ENCODE results near the gene EXOC8.
A peak's percentile ranks its signal among the peaks of the same experiment; 100 is the strongest.
"Not testable (repeated sequence)": the region's sequence is repeated elsewhere in the genome, so short reads cannot be mapped to it uniquely, and the experiment has no call there.

Gene EXOC8

DNA sequence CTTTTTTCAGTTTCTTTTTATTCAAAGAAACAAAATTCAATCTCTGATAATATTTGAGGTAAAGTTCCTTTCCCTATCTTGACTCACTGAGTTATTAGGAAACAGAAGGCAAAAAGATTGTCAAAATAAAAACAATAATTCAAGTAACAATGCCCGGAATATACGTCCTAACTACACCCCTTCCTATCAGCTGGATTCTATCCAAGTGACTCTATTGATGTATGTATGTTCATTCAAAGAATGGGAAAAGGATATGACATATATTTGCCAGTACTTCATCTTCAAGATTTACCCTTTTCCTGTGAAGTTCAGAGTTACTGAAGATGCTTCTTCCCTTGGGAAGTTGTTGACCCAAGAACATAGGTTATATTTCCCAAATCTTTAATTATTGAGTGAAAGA, 14.2 kb upstream of the EXOC8 start:
- no peak for DNase-seq

DNA sequence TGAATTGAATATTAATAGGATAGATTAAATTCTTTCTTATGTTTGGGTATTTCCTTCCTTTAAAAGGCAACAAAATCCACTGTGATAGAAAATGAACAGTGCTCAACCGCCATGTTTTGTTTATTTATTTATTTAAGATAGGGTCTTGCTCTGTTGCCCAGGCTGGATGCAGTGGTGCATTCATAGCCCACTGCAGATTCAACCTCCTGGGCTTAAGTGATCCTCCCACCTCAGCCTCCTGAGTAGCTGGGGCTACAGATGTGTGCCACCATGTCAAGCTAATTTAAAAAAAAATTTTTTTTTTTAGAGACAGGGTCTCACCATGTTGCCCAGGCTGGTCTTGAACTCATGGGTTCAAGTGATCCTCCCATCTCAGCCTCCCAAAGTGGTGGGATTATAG, 11.2 kb upstream of the EXOC8 start:
- DNase-seq: not testable (repeated sequence)

DNA sequence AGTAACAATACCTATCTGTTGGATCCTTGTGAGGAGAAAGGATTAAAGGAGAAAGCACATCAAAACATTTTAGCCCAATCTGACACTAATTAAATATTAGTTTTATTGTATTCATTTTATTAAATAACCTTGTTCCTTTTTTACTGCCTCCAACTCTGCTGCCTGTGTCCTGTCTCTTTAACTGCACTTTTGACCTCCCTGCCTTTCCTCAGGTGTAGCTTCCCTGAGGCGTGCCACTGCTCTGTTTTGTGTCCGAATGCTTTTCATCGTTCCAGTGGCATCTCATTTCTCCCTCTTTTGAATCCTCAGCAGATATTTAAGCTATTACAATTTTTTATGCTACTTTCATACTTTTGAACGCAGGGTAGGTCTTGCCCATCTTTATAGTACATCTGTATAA, 10.8 kb upstream of the EXOC8 start:
- no peak for DNase-seq

DNA sequence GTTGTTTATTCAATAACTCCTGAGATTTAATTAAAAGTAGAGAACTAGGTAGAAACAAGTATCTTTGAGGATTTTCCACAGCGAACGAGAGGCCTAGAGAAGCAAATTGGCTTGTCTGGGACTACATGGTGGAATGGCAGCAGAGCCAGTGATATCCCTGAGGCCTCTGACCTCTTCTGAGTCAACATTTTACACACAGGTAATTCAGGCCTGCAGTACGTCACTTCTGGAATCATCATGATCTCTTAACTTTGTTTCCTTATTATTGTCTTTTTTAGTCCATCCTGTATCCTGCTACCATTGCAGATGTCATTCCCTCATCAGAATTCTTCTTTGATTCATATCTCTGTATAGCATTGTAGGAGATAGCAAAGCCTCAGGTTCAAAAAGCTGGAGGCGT, 10.3 kb upstream of the EXOC8 start:
- no peak for DNase-seq

DNA sequence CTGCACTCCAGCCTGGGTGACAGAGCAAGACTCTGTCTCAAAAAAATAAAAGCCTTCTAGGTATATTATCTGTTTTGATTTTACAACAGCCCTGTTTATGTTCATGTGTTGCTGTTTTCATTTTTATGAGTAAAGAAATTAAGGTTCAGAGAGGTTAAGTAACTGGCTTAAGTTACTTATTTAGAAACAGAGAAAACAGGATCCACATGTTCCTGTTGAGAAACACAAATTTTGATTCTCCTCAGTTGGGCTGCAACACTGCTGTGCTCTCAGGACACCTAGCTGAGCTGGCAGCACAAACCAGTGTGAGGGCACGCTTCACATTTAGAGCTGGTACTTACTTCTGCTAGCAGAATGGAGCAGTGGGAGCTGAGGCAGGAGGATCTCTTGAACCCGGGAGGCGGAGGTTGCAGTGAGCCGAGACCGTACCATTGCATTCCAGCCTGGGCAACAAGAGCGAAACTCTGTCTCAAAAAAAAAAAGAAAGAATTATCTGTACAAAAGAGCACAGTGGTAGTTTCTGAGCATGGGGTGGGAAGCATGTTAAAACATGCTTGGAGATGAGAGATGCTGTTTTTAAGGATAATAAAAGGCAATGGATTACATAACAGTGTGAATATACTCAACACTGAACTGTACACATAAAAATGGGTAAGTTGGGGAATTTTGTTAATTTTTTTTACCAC, 2.8 kb upstream of the EXOC8 start:
- DNase-seq: no peak

DNA sequence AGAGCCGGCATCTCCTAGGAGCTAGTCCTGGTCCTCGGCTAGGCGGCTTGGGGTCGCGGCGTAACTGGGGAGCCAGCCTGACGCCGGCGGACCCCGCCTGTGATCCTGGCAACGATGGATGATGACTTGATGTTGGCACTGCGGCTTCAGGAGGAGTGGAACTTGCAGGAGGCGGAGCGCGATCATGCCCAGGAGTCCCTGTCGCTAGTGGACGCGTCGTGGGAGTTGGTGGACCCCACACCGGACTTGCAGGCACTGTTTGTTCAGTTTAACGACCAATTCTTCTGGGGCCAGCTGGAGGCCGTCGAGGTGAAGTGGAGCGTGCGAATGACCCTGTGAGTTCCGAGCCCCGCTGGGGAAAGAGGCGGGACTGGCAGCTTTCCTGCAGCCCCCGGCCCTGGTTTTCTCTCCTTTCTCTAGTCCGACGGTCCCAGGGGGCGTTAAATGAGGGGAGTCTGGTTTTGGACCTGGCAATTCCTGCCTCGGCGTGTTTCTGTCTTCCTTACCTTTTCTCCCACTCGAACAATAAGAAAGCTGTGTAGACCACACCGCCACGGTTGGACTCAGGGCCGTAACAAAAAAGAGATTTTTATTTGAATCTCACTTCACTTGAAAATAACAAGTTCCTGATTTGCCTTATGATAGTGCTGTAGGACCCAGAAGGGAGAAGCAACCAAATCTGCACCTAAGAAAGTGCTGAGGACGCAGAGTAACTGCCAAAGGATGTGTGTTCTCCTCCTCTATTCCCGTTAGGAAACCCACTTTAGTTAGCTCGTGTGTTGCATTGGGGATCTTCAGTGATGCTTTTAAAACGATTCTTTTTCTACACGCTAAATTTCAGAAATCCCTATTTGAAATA, 847 bp upstream of the EXOC8 start, which contains the start of gene SPRTN:
Gene SPRTN, plus strand, starts transcription at position 24 of the 859 bp plus-strand sequence. Its CDS starts 91 bp downstream, at position 115.
- peak; percentile 34 for DNase-seq

DNA sequence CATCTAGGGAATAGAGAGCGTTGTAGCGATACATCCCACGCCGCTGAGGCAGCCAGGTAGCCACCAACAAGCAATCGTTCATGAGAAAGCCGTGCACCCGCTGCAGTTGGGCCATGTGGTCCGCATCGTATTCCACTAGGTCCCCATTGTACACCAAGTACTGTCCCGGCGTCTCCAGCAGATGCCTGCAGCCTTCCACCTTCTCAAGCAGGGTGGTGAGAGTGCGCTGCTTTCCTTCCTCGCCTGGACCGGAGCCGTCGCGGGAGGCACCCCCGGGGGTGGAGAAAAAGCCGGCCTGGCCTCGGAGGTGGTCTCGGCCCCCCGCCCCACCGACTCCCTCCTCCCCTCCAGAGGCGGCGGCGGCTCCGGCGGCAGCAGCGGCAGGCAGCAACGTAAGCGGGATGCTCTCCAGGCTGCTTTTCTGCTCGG, 595 bp downstream of the EXOC8 start:
- no peak for DNase-seq

DNA sequence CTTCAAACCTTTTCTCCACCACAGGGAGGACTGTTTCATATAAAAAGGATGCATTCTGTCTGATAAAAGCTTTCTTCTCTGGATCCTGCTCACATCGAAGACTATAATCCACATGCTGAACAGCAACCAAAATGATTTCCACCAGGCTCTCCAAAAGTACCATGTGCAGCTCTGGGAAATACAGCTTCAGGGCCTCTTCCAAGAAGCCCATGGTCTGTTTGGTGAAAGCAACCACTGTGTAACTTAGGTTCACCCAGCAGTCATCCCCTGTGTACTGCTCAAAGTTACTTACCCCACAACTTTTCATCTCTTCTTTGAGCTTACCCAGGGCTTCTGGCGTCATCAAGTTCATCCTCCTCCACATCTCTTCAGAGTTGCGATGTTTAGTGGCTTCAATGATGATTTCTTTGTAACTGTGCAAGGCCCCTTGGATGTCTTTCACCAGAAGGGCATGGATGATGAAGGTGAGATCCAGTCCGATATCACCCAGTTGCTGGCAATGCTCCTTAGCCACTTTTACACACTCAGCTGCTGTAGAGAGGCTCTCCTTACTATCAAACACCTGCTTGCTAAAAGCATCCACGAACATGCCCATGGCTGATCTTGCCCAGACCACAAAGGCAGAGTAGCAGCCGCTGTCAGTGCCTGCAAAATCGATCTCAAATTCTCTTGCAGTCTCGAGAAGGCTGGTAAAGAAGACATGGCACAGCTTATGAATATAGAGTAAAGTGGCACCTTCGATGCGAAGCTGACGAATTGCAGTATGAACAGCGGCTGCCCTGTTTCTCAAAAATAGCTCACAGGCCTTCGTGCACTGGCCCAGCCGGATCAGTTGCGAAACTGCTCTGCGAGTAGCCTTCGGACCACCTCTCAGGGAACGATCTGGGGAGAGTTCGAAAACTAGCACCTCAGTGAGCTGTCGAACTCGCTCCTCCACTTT, 1.7 kb downstream of the EXOC8 start:
- DNase-seq: no peak

DNA sequence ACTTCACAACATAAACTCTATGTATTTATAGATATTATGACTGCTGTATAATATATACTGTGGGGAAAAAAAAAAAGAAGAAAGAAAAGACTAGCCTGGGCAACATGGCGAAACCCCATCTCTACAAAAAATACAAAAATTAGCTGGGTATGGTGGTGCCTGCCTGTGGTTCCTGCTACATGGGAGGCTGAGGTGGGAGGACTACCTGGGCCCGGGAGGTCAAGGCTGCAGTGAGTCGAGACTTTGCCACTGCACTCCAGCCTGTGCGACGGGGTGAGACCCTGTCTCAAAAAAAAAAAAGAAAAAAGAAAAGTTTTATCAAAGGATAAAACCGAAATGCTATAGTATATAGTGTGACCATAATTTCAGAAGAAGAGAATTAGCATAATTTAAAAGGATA, 2.7 kb downstream of the EXOC8 start:
- no peak for DNase-seq

DNA sequence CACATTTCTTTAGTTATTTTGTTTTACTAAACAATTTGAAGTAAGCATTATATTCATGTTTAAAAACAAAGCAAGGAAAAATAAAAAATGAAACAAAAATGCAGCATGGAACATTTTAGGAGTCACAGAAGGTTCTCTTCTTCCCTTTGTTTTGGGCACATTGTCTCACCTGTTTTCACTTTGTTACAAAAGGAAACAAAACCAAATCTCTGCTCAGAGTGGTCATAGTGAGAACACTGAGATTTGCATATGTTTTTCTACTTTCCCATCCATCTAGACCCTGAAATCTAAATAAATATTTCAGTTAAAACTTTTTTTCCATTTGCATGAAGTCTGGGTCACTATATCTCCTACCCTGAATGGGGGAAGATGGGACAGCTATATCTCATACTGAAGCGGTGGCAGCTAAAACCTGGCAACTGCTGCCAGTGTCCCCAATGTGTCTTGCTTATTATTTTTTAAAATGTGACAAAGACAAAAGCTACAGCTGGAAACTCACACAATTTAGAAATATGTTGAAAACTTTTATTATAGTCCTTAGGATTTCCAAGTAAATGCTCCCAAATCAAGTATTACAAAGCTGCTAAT, 3.5 kb downstream of the EXOC8 start:
- no peak for DNase-seq

DNA sequence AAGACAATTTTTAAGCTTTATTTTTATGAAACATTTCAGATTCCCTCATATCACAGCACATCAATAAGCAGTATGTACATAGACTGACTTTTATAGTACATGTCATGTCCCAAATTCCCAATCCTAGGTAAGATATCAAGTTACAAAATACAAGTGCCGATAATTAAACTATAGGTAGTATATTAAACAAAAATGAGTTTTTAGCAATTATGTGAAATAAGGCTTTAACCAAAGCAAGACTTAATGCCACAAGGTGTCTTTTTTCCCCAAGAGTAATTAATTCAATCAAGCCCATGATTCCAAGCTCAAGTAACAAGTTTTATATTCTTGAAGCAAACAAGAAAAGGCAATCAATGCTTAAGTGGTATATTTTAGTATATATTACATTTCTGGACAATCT, 4.9 kb downstream of the EXOC8 start:
- DNase-seq: no peak

DNA sequence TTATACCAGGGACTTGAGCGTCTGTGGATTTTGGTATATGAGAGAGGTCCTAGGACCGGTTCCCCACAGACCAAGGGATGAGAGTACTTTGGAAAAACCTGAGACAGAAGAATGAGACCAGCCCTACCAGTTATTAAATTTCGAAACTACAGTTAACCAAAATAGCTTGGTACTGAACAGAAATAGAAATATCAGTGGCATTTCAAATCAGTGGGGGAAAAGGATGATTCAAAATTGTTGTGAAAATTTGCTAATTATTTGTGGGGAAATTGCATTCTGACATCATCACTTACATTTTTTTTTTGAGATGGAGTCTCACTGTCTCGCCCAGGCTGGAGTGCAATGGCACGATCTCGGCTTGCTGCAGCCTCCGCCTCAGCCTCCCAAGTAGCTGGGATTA, 8.2 kb downstream of the EXOC8 start:
- DNase-seq: no peak

DNA sequence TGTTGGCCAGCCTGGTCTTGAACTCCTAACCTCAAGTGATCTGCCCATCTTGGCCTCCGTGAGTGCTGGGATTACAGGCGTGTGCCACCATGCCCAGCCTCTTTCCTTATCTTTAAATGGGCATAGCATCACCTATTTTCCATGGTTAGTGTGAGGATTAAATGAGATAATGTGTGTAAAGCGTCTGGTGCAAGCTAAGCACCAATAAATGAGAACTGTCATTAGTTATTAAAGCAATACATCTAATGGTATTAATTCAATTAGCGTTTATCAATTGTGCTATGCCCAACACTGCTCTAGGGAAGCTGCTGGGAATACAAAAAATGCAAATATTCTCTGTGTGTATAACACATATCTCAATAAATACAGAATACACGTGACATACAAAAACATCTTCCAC, 10.0 kb downstream of the EXOC8 start:
- DNase-seq: no peak

DNA sequence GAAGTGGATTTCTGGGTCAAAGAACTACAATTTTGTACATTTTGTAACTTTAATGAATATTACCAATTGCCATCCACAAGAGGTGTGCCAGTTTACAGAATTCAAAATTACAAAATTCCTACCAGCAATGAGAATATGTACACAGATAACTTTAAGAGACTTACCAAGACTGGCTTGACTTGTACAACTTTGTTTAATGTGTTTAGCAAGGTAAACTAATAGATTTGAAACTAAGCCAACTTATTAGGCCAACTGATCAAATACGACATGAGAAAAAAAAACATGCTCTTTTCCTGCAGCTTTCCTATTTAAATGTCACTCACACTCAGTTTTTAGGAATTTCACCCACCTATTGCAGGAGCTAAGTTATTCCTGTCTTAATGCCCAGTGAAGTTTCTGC, 11.4 kb downstream of the EXOC8 start:
- DNase-seq: no peak

DNA sequence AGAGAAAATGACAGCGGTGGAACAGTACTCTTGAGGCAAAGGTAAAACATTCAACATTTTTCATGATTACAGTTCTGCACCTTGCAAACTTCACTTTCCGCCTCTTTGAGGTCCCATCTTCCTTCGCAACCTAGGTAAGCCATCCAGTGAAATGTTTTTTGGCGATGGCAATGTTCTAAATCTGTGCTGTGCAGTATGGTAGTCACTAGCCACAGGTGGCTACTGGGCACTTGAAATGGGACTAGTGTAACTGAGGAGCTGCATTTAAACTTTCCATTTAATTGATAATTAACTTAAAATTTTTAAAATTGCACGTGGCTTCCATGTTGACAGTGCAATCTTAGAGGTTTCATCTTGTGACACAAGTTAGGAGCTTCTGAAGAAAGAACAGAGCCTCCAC, 13.0 kb downstream of the EXOC8 start:
- no peak for DNase-seq

DNA sequence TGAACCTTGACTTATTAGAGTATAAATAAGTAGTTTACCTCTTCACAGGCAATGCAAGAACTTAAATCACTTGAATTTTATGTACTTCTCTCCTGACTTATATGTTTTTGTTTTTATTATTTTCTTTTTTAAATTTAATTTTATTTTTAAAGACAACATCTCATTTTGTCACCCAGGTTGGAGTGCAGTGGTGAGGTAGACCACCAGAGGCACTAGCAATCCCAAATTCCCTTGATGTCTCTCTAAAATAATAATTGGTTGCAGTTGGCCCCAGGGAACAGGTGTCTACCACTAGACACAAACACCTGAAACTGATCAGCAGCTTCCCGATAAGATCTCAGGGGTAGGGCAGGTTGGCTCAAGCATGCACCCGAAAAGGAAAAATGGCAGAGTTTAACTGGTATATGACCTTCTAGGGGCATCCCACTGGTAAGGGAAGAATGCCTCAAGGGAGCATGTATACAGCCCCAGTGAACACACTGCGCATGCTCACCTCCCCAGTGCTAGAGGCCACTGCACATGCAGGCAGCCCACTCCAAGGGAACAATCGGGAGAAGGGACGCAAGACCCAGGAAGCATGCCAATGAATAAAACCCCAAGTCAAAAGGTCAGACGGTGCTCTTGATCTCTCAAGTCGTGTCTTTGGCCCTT, 14.6 kb downstream of the EXOC8 start:
- DNase-seq: peak; percentile 7

DNA sequence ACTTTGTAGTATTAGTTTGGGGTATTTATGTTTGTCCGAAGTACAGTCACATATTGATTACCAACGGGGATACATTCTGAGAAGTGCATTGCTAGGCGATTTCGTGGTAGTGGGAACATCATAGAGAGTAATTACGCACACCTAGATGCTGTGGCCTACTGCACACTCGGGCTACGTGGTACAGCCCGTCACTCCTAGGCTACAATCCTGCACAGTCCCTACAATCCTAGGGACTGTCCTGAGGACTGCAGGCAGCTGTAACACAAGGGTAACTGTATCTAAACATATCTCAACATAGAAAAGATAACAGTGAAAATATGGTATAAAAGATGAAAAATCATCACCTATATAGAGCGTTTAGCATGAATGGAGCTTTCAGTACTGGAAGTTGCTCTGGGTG, 18.6 kb downstream of the EXOC8 start:
- DNase-seq: no peak

DNA sequence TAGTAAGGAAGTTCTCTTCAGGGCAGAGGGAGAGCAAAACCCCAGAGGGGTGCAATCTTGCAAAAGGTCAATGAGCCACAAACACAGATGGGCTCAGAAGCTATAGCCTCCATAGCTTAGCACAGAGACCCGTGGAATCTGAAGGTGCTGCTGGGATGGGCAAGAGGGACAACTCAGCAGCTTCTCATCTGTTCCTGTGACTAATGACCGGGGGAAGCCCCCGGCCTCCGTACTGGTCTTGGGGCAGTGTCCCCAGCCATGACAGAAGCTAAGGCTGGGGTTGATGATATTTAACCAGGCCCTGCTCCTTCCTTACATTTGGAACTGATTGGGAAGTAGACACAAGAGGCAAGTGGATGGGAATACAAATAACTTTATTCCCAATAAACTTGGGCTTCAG, 19.1 kb downstream of the EXOC8 start:
- DNase-seq: no peak

DNA sequence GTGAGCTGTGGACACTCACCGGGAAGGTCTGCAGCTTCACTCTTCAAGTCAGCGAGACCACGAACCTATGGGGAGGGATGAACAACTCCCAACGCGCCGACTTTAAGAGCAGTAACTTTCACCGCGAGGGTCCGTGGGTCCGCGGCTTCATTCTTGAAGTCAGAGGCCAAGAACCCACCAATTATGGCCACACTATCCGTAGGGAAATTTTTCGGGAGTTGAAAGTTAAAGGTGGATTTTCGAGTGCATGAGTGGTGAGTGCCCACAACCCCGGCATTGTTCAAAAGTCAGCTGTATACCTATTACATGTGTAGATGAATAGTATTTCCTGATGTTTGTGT, 19.7 kb downstream of the EXOC8 start:
- no peak for DNase-seq

DNA sequence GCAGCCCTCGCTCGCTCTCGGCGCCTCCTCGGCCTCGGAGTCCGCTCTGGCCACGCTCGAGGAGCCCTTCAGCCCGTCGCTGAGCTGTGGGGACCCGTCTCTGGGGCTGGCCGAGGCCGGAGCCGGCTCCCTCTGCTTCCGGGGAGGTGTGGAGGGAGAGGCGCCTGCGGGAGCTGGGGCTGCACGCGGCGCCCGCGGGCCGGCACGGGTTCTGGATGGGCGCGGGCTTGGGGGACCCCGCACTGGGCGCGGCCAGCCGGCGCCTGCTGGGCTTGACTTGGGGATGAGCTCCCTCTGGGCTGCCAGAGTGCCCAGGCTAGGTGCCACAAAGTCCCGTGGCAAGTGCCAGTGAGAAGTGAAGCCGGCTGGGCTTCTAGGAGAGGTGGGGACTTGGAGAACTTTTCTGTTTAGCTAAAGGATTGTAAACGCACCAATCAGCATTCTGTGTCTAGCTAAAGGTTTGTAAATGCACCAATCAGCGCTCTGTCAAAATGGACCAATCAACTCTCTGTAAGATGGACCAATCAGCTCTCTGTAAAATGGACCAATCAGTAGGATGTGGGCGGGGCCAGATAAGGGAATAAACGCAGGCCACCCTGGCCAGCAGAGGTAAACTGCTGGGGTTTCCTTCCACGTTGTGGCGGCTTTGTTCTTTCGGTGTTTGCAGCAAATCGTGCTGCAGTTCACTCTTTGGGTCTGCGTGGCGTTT, 20.2 kb downstream of the EXOC8 start:
- DNase-seq: no peak

DNA sequence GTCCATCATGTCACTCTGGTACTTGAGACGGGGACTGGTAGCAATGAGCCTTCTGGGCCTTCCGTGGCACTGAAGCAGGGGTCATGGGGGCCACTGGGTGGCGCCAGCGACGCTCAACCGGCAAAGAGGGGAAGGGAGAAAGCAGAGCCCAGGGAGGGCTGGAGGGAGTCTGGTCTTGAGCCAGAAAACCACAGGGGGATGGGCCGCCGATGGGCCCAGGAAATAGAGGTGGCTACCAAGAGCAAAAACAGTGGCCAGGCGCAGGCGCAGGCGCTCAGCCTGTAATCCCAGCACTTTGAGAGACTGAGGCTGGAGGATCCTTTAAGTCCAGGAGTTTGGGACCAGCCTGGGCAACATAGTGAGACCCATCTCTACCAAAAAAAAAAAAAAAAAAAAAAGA, 21.8 kb downstream of the EXOC8 start:
- DNase-seq: no peak

DNA sequence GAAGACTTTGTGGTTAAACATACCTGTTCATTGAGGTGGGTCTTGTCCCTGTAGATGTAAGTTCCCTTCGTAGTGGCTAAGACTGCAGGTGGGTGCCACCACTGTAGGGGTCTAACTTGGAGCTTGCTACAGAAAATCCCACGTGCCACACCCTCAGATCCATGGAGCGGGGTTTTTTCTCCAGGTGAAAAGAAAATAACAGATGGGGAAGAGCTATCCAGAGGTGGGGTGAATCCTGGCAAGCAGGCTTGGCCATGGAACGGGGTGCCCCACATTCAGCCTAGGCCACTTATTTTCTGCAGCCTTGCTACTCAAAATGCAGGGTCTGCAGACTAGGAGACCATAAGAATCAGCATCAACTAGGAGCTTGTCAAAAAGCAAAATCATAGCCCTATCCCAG, 24.0 kb downstream of the EXOC8 start:
- no peak for DNase-seq

Data from NCI-H2171 treated with DMSO at 0.1 percent for 48 hours (cell line).